HG02884 (cell line): ENCODE results near the gene UBE2Q1.

Experiments used
- ATAC-seq: cut with Tn5 transposase; IDR thresholded peaks from one replicate; pipeline ENCODE4 v1.9.1; 2021; ENCODE audit warnings: mild to moderate bottlenecking, moderate library complexity; ENCODE audit not compliant: unreplicated experiment

The UBE2Q1 gene

GRCh38 chr1:154578058-154578418 lies 19.6 kb upstream of the UBE2Q1 start:
- ATAC-seq = no peak

- no peak for ATAC-seq
These were observed 19.0 kb upstream of the UBE2Q1 start for GRCh38 chr1:154577346-154578057.

GRCh38 chr1:154575951-154576566 lies 17.6 kb upstream of the UBE2Q1 start:
- no peak for ATAC-seq

- ATAC-seq = no peak
These were observed 16.9 kb upstream of the UBE2Q1 start for GRCh38 chr1:154575147-154575927.

- no peak for ATAC-seq
These were observed 16.3 kb upstream of the UBE2Q1 start for GRCh38 chr1:154574716-154575115.

GRCh38 chr1:154573168-154573510 lies 14.7 kb upstream of the UBE2Q1 start:
- no peak for ATAC-seq

GRCh38 chr1:154572468-154573167 lies 14.2 kb upstream of the UBE2Q1 start:
- no peak for ATAC-seq

GRCh38 chr1:154571964-154572288 lies 13.5 kb upstream of the UBE2Q1 start:
- ATAC-seq = no peak

- no peak for ATAC-seq
These were observed 12.9 kb upstream of the UBE2Q1 start for GRCh38 chr1:154571244-154571963.

- no peak for ATAC-seq
These were observed 9.8 kb upstream of the UBE2Q1 start for GRCh38 chr1:154568157-154568815.

- ATAC-seq = no peak
These were observed 9.1 kb upstream of the UBE2Q1 start, which contains the start of gene CHRNB2 for GRCh38 chr1:154567386-154568156. Gene CHRNB2 (plus strand): TSS chr1:154567778. CDS start chr1:154568045, 267 bp downstream.

- no peak for ATAC-seq
These were observed 7.4 kb upstream of the UBE2Q1 start for GRCh38 chr1:154565876-154566275.

GRCh38 chr1:154559466-154560044 lies 1.1 kb upstream of the UBE2Q1 start:
- peak; percentile 33 for ATAC-seq

GRCh38 chr1:154558720-154559465 lies 431 bp upstream of the UBE2Q1 start:
- ATAC-seq = peak; percentile 82

GRCh38 chr1:154557248-154557938 lies 1.1 kb downstream of the UBE2Q1 start:
- no peak for ATAC-seq

GRCh38 chr1:154556422-154556821 lies 2.0 kb downstream of the UBE2Q1 start:
- no peak for ATAC-seq

- ATAC-seq = no peak
These were observed 5.1 kb downstream of the UBE2Q1 start for GRCh38 chr1:154553056-154554030.
